ENCODE measurements around the gene AKAP6.

The AKAP6 gene

GRCh38 chr14:32408018-32408417 lies 78.9 kb downstream of the AKAP6 start:
- DNase-seq (ENCODE audit: low spot score): no peak

DNA sequence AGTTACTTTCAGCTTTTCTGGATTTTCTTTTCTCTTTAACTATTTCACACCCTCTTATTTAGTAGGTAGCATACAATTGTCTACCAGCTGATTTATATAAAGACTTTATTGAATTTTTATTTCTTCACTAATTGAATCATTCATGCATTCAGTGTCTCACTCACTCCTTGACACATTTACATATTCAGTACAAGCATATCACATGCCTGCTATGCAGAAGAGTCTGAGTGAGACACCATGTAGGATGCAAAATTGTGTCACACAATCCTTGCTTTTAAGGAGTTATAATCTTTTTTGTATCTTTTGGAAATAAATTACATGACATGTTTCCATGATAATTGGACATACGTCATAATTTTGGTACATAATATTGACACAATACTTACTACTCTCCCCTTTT lies 83.0 kb downstream of the AKAP6 start:
- no peak for DNase-seq (ENCODE audit: low spot score)

DNA sequence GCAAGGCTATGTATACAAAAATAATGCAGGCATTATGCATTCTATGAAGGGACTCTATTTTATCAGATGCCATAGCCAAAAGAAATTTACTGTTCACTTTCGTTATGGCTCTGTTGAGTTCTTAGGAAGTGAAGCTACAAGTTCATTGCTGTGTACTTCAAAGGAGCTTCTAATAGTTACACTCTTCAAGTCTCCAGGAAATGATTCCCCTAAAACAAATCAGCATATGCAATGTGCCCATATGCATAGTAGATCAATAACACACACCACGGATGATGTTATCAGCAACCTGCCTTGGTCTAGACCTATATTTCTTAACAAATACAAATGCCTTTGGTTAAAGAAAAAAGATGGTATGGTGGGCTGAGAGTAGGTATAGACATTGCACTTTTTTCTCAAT lies 83.4 kb downstream of the AKAP6 start:
- DNase-seq (ENCODE audit: low spot score): no peak

DNA sequence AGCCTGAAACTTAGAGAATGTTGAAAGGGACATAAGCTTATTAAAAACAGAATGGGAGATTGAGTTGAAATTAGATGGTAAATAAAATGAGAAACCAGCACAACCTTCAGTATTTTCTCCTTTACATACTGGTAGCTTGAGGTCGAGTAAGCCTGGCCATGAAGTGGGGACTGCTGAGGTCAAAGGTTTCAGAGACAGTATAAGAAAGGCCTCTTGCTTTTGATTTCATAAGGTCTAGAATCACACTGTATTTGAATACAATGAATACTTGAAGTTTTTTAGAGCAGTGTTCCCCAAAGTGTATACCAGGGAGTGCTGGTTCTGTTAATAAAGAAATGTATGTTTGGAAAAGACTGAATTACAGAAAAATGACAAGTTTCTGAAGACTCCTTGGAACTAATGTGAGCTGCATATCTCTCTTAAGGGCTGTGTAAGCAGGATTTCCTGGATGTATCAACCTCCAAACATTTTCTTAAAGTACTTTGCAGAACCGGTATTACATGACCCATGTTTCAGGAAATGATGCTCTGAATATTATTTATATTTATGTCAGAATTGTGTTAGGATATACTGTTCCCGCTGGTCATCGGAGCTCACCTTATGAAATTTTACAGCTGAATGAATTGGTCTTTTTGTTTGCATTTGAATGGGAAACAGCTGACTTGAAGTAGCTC lies 85.0 kb downstream of the AKAP6 start:
- DNase-seq (ENCODE audit: low spot score): no peak

- DNase-seq (ENCODE audit: low spot score): no peak
These were observed 85.7 kb downstream of the AKAP6 start for GRCh38 chr14:32414808-32415255.

- no peak for DNase-seq (ENCODE audit: low spot score)
These were observed 89.0 kb downstream of the AKAP6 start for GRCh38 chr14:32417956-32418552.

DNA sequence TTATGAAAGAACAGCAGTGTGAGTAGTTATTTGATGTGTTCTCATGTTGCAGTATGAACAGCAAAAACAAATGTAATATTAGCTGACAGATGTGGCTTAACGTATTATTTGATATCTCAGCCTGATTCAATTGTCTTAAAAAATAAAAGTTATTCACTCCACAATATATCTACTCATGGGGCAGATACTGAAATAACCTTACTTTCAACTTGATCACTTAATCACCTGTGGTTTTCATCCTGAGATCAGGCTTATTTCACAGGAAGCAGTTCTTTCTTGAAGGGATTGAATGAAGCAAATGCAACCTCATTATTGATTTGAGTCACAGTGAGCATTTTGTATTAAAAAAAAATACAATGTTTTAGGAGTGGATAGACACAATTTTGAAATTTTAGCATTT lies 90.3 kb downstream of the AKAP6 start:
- DNase-seq (ENCODE audit: low spot score): no peak

- no peak for DNase-seq (ENCODE audit: low spot score)
These were observed 92.7 kb downstream of the AKAP6 start for GRCh38 chr14:32421781-32422180.

GRCh38 chr14:32422440-32422839 lies 93.3 kb downstream of the AKAP6 start:
- no peak for DNase-seq (ENCODE audit: low spot score)

GRCh38 chr14:32426028-32426427 lies 96.9 kb downstream of the AKAP6 start:
- DNase-seq (ENCODE audit: low spot score): no peak

DNA sequence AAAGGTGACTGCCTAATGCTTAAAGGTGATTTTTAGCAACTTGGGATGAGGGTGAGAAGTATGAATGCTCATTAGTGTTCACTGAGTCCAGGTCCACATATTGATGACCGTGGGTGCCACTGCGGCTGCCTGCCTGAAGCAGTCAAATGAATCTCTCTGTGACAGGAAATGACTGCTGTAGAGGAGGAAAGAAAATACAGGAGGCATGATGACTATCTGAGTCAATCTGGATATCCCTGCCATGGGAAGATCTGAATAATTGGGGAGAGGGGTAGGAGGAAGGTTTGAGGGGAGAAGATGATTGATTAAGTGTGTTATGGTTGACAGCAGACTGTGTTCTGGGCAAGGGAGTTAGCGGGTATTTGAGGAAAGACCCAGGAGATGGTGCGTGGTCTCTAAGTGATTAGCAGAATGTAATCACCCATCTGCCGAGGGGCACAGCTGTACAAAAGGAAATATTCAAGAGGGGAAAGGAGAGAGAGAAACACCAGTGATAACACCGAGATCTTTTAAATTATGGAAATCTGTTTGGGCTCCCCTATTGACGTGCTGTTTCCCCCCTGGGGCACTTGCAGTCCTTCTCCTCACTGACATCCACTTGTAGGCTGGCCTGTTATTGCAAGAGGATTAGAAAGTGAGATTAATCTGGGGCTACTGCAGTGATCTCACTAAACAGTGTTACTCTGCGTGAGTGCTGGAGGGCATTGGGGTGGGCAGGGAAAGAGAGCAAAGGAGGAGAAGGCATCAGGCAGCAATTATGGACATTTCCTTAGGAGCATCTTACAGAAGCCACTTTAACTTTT lies 97.7 kb downstream of the AKAP6 start:
- no peak for DNase-seq (ENCODE audit: low spot score)

GRCh38 chr14:32427726-32428528 lies 98.8 kb downstream of the AKAP6 start:
- no peak for DNase-seq (ENCODE audit: low spot score)

DNA sequence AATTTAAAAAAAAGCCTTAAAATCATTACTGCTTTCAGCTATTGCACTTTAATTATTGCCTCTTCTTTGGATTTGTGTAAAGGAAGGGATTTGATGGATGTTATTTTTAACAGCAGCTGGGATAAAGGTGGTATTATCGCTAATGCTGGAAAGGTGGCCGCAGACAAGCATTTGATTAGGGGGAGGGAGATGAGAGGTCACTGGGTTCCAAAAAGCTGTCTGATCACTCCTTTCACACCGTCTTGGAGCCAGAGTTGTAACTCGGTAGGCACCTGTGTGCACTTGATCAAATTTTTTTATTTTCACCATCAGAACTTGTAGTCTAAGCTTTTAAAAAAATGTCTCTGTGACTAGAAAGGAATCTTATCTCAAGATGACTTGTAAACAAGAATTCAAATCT lies 99.8 kb downstream of the AKAP6 start:
- DNase-seq (ENCODE audit: low spot score): no peak

DNA sequence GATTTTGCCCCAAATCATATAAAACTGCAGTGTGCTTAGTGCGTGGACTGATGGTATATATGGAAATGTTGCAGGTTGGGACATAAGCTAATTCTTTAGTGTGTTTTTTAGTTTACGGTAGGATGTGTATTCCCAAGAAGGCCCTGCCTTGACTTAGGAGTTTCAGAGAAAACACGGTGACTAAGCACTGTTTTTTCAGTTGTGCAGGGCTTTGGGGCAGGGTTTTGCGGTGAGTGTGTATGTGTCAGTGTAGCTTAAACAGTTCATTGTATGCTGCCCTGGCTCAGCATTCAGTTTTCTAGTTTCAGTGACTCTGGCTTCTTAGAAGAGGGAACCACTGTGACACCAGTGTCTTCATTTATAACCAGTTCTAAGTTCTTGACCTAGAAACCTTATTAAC lies 101.2 kb downstream of the AKAP6 start:
- no peak for DNase-seq (ENCODE audit: low spot score)

- DNase-seq (ENCODE audit: low spot score): no peak
These were observed 103.9 kb downstream of the AKAP6 start for GRCh38 chr14:32432813-32433538.

DNA sequence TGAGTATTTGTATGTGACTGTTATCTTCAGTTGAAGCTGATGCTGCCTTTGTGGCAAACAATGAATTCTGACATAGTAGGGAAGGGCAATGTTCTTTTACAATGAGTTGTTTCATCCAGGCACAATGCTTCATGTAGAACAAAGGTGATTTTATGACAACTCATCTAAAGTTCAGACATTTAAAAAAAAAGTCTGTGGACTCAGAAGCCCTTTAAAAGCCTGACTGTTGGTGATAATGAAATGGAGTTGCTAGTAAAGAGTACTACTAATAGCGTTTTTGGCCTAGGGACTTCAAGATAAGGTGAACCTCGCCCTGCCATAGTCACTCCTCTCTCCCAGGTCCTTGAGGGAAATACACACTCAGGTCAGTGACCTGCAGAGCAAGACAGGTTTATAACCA lies 105.1 kb downstream of the AKAP6 start:
- DNase-seq (ENCODE audit: low spot score): no peak

DNA sequence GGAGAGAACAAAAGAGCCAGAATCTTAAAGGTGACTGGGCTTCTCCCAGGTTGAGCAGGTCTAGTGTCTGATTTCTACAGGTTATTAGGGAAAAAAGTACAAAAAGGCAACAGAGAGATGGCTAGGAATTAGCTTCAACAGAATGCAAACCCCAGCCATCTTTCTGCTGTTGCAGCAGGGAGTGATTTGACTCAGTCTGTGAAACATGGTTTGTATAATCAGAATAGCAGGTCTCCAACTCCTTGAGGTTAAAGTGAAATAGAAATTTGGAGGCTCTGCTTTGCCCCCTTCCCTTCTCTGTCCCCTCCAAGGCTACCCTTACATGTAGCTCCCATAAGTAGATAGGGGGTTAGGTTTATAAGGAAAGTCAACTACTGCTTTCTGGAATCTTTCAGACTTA lies 105.8 kb downstream of the AKAP6 start:
- DNase-seq (ENCODE audit: low spot score): no peak

DNA sequence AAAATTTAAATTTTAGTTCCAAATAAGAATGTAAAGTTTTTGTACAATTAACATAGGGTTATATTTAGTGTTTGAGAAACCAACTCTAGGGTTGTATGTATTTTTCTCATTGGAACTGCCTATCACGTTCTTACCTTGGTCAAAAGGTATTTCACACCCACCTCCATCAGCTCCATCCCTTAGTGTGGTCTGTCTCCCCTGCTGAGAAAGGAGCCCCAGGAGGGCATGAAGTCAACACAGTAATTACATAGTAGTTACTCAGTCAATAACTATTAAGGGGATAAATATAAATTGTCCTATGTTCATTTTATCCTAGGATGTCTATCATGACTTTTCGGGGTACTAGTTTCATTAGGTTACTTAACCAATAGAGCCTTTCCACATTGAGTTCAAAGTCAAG lies 106.3 kb downstream of the AKAP6 start:
- DNase-seq (ENCODE audit: low spot score): no peak

- no peak for DNase-seq (ENCODE audit: low spot score)
These were observed 107.9 kb downstream of the AKAP6 start for GRCh38 chr14:32436993-32437392.

GRCh38 chr14:32438517-32438916 lies 109.4 kb downstream of the AKAP6 start:
- DNase-seq (ENCODE audit: low spot score): no peak

DNA sequence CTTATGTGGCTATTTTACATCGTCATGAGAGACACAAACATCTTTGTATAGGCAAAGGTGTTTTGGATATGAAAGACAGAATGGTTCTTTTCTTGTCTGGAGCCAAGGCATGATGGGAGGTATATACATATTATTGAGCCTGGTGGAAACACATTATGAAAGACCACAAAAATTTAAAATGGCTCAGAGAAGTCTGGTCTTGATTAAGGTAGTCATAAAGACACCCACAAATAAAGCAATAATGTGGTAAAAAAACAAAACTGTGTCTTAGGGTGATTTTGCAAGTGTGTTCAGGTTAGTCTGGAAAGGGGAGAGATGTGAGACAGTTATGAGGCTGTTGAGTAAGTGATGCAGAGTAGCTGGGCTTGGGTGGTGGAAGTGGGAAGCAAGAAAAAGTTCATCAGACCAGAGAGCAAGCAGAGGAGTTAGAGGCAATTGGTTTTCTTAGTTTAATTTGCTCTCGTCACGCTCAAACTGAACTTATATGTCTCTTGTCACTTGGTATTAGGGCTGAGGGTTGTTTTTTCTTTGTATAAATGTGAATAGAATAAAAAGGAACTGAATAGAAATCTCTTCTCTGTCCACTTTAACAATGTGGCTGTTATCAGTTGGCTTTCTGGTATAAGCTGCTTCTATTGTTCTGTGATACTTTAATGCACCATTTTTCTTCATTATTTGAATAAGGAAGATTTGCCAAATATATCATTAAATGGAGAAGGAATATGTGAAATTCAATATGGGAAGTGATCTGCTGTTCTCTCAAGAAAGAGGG lies 115.0 kb downstream of the AKAP6 start:
- DNase-seq (ENCODE audit: low spot score): no peak

Data from HuH-7 (cell line).